Measurements from ENCODE around the gene CPSF4L. TPM values are rescaled to one million over a fixed set of nuclear protein-coding genes. Genes with fewer than 3 reads are reported as not detected.

Gene CPSF4L
- total and polyA plus RNA-seq, 2 of the 13 experiments (the other 11 are each of a cell fraction or from before 2014, with no cell fraction given), result 0.73 to 1.6 TPM

- ChIA-PET CTCF (ENCODE audit: low intra/inter-chr PET ratio, low total read pairs) (no interaction called here), POLR2A (interaction anchor here (4.0 to 5.1 kb wide), 2 partner anchors 23 to 25 kb away, joined by 43 to 45 read pairs; partner anchors contain the start of gene CPSF4L)
- in situ Hi-C loops (cut with HindIII; ENCODE audit: extremely low pct_ligation_motif_present, low pct_unique_long_range_greater_than_20kb), result loop anchor here (25.0 kb wide), 1 partner anchor 1150 kb away; the partner anchor contains the start of gene GPRC5C
- H3K4me2 ChIP-seq (ENCODE audit: low read depth, low read length), result no peak overlapping the region
- H3K4me3 ChIP-seq (replicated peaks in 1 of 3; ENCODE audit: insufficient read depth in 1 of 3, low read depth in 2 of 3, low read length in 3 of 3), result no peak overlapping the region
- intact Hi-C loops (cut with micrococcal nuclease; ENCODE audit: unreplicated experiment), result no loop called here
- peaks cover 39% of the 10 kb centered on the region for H3K79me2 ChIP-seq (ENCODE audit: insufficient read depth, low read length)
- peaks cover 23 to 36% of the 10 kb centered on the region in 2 experiments for H3K36me3 ChIP-seq (replicated peaks in 1 of 2; ENCODE audit: control insufficient read depth in 1 of 2, insufficient read depth in 2 of 2, low read length in 2 of 2)
- no peaks in the 10 kb centered on the region for H3K27me3 ChIP-seq (ENCODE audit: control insufficient read depth in 1 of 2, insufficient read depth in 2 of 2, low read length in 2 of 2)
- ATAC-seq, result no peak
- BruUV-seq (replicated peaks), result no TSS peak
- H3K4me1 ChIP-seq (ENCODE audit: insufficient read depth, low read length), result peaks cover 55% of the 10 kb centered on the region
- no peak overlapping the region for H2AFZ ChIP-seq (ENCODE audit: low read length)
- no peak overlapping the region for H3K27ac ChIP-seq (ENCODE audit: extremely low read length, insufficient read depth, low read length)
- H3K9me3 ChIP-seq (ENCODE audit: low read length), result no peaks in the 10 kb centered on the region
- TF ChIP-seq AGO2 (optimal IDR thresholded peaks at IDR 0.05; ENCODE audit: low read depth, low read length) (no peak), ZNF280B (CRISPR knock-in tag; IDR thresholded peaks at IDR 0.05; ENCODE audit: borderline replicate concordance) (0 out of 2 replicates have a peak, but pooled peaks have one; percentile 42), ADNP (CRISPR knock-in tag; IDR thresholded peaks at IDR 0.05) (0 out of 2 replicates have a peak, but pooled peaks have one; percentile 32), ZSCAN22 (CRISPR knock-in tag; IDR thresholded peaks at IDR 0.05) (no peak), ZMYM3 (CRISPR knock-in tag; IDR thresholded peaks at IDR 0.05) (peak; percentile 65)
- WGBS (ENCODE audit: low lambda C conversion rate), result 98% methylated on average over 8 of the region's 8 CpGs
- peaks cover 24% of the 10 kb centered on the region; the same call in 1 of the 2 replicates for H4K20me1 ChIP-seq (ENCODE audit: insufficient read depth, low read length)
- FAIRE-seq, result no peak
- H3K9ac ChIP-seq (ENCODE audit: insufficient read depth, low read depth, low read length), result no peak overlapping the region
- DNase-seq (ENCODE audit: low spot score), result no peak
Measured at GRCh38 chr17:73286863-73287296, 25.2 kb upstream of the CPSF4L start.

Measured in HepG2 (cell line).